Measurements from ENCODE around the gene YTHDF1. TPM values are rescaled to one million over a fixed set of nuclear protein-coding genes. Genes with fewer than 3 reads are reported as not detected.

The YTHDF1 gene
- total and polyA plus RNA-seq, 2 of the 8 experiments (the other 6 are each of a cell fraction or from before 2014, with no cell fraction given): 32.8 to 66.0 TPM

DNA sequence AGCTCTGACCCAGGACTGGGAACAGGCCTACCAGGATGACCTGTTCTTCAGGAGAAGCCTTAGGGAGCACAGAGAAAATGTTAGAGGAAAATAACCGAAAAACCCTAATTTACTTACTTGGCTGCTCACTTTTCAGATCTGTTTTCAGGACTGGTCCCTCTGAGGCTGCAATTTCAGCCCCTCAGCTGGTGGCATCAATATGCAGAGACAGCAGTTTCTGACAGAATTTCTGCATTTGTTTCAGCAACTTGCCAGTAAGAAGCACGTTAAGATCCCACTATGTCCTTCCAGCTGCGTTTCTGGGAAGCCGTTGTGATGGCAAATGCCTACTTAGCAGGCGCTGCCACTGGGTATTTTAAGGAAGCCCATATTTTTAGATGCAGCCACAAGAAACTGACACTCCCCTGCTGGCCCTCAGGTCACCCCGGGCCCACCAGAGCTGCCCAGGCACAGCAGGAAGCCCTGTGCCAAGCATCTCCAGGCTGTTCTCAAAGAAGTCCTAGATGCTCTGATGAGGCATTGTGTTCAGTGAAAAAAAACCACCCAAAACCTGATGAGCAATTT lies 7.5 kb downstream of the YTHDF1 start:
- Histone ChIP-seq H3K4me3 (ENCODE audit: extremely low read depth in 1 of 4, insufficient read depth in 2 of 4, low read depth in 3 of 4, low read length in 4 of 4) (no peak overlapping the region), H3K4ac (replicated peaks; ENCODE audit: insufficient read length, low read depth, low read length) (no peak overlapping the region), H3K23me2 (ENCODE audit: low read depth, low read length) (no peaks in the 10 kb centered on the region), H3K4me2 (ENCODE audit: insufficient read depth in 1 of 2, low read depth in 2 of 2, low read length in 2 of 2) (no peak overlapping the region), H3K56ac (replicated peaks; ENCODE audit: insufficient read length, low read depth, low read length) (no peak overlapping the region), H2BK15ac (ENCODE audit: low read length) (no peak overlapping the region), H3K18ac (ENCODE audit: extremely low read depth, low read length) (no peak overlapping the region), H3K79me1 (ENCODE audit: low read depth, low read length) (peaks cover 17% of the 10 kb centered on the region), H4K91ac (replicated peaks; ENCODE audit: insufficient read length, low read length) (no peak overlapping the region), H3K36me3 (ENCODE audit: control insufficient read depth in 2 of 4, insufficient read depth in 4 of 4, low read length in 3 of 4) (peaks cover 25 to 58% (median 49%) of the 10 kb centered on the region in 4 experiments), H2BK120ac (replicated peaks; ENCODE audit: low read depth, low read length) (no peak overlapping the region), H3K23ac (ENCODE audit: insufficient read length) (no peak overlapping the region), H4K8ac (ENCODE audit: extremely low read depth, insufficient read depth, low read length) (no peak overlapping the region), H2BK20ac (ENCODE audit: low read length) (no peak overlapping the region), H4K20me1 (replicated peaks in 1 of 2; ENCODE audit: control insufficient read depth in 1 of 2, insufficient read depth in 2 of 2, low read length in 2 of 2) (peaks cover 41 to 58% of the 10 kb centered on the region in 2 experiments), H3K9ac (replicated peaks in 1 of 4; ENCODE audit: extremely low read depth in 1 of 4, low read depth in 3 of 4, low read length in 3 of 4) (no peak overlapping the region), H2AK5ac (ENCODE audit: low read depth, low read length) (no peak overlapping the region), H3K27me3 (replicated peaks in 1 of 4; ENCODE audit: control insufficient read depth in 3 of 4, extremely low read depth in 1 of 4, insufficient read depth in 3 of 4, low read length in 3 of 4) (no peaks in the 10 kb centered on the region), H2BK5ac (ENCODE audit: low read depth, low read length) (no peak overlapping the region), H2AFZ (ENCODE audit: low read length) (no peak overlapping the region), H2BK12ac (ENCODE audit: low read depth, low read length) (no peak overlapping the region), H3K9me3 (ENCODE audit: insufficient read depth in 2 of 2, low read depth in 1 of 2, low read length in 1 of 2) (no peaks in the 10 kb centered on the region), H3K14ac (ENCODE audit: insufficient read length) (no peak overlapping the region), H3K79me2 (ENCODE audit: control insufficient read depth in 1 of 2, insufficient read depth in 2 of 2, low read length in 2 of 2) (peaks cover 33 to 95% of the 10 kb centered on the region in 2 experiments), H3K4me1 (replicated peaks in 1 of 4; ENCODE audit: control insufficient read depth in 3 of 4, insufficient read depth in 4 of 4, low read length in 3 of 4) (no peaks in the 10 kb centered on the region), H4K5ac (ENCODE audit: insufficient read length, low read depth, low read length) (no peak overlapping the region), H3K27ac (ENCODE audit: low read depth, low read length) (no peak overlapping the region)
- 94% methylated on average over 6 of the region's 6 CpGs; no CpG with 5 or more reads in 1 of the 2 experiments for WGBS, 2 experiments (ENCODE audit: extremely low coverage in 1 of 2, insufficient coverage in 1 of 2, insufficient read length in 1 of 2, insufficient replicate concordance in 2 of 2, low coverage in 1 of 2, low lambda C conversion rate in 2 of 2, missing lambda C conversion rate in 1 of 2)
- CTCF ChIA-PET (ENCODE audit: partially characterized antibody): interaction anchor here (1.1 to 1.2 kb wide), 2 partner anchors 26 to 101 kb away, joined by 3 to 4 read pairs; no protein-coding TSS in a partner anchor
- POLR2A ChIA-PET (ENCODE audit: partially characterized antibody): interaction anchor here (1.1 kb wide), 1 partner anchor 17 kb away, joined by 3 read pairs; no protein-coding TSS in a partner anchor
- TF ChIP-seq SAP30 (IDR thresholded peaks at IDR 0.05; ENCODE audit: insufficient read depth, insufficient replicate concordance, low read length): no peak
- TF ChIP-seq, protein P1, sequence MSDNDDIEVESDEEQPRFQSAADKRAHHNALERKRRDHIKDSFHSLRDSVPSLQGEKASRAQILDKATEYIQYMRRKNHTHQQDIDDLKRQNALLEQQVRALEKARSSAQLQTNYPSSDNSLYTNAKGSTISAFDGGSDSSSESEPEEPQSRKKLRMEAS (IDR thresholded peaks at IDR 0.05): no peak
- TF ChIP-seq NRF1 (IDR thresholded peaks at IDR 0.05; ENCODE audit: low read depth, low read length): no peak
- TF ChIP-seq KDM5A (IDR thresholded peaks at IDR 0.05; ENCODE audit: low read length): no peak
- no peak for TF ChIP-seq EZH2 (IDR thresholded peaks at IDR 0.05; ENCODE audit: low read depth, low read length, severe bottlenecking)
- TF ChIP-seq SUZ12 (IDR thresholded peaks at IDR 0.05; ENCODE audit: low read length): no peak
- TF ChIP-seq SIX5 (IDR thresholded peaks at IDR 0.05; ENCODE audit: low read depth, low read length): no peak
- FAIRE-seq (no peak), DNase-seq (ENCODE audit: low read depth in 1 of 2, low spot score in 2 of 2) (no peak)

Measured in H1 (cell line).